K562 (cell line): ENCODE data around the gene GBP5. TPM values are rescaled to one million over a fixed set of nuclear protein-coding genes. Genes with fewer than 3 reads are reported as not detected.

Experiments
- GATAD2B ChIP-seq: fragments of 450-650 bp; IDR thresholded peaks from 2 replicates; pipeline ENCODE4 v1.6.1; 2017; ENCODE audit warnings: mild to moderate bottlenecking, borderline replicate concordance
- KLF6 ChIP-seq: fragments of 250-450 bp; sonication (Bioruptor Pico); IDR thresholded peaks from 2 replicates; pipeline ENCODE4 v1.4.0; 2020; ENCODE audit warnings: mild to moderate bottlenecking, moderate library complexity, borderline replicate concordance
- REST ChIP-seq, 2 experiments: fragments of 450-650 bp; formaldehyde crosslinking in 1 of 2; IDR thresholded peaks; 2 replicates each; pipeline versions ENCODE4 v1.4.0 to v1.6.1; 2014 to 2020; ENCODE audit warnings: mild to moderate bottlenecking in 2 of 2, borderline replicate concordance in 1 of 2, low read depth in 1 of 2
- ZNF740 ChIP-seq, 3 experiments: fragments of 200-800 bp in 1 of 3; sonication (Bioruptor generic) in 1 of 3; sonication (generic) in 1 of 3; formaldehyde crosslinking in 1 of 3; IDR thresholded peaks; 2 replicates each; pipeline versions ENCODE4 v1.6.1 to v1.8.0; 2016 to 2022; ENCODE audit warnings: mild to moderate bottlenecking in 2 of 3, missing compliant biosample characterization in 2 of 3, missing genetic modification characterization in 2 of 3, missing genetic modification reagents in 1 of 3
- polyA plus RNA-seq, 8 experiments: library from polyadenylated mRNA; depleted of rRNA in 4 of 8; stranded (reverse) in 5 of 8; unstranded in 3 of 8; fragments of >200 nt; fragmentation: Nextera tagmentation in 2 of 8; fragmentation: Illumina TruSeq in 1 of 8; extraction: Ambion mirVana in 2 of 8; extraction: Trizol in 1 of 8; gene quantifications; 2 replicates each; pipeline versions ENCODE4 v1.2.1 to v1.2.3, GENCODE V29; 2011 to 2014; ENCODE audit warnings: inconsistent platforms in 1 of 8, missing spikeins in 1 of 8
- total RNA-seq, 7 experiments: library from RNA; depleted of rRNA in 6 of 7; stranded (reverse); fragments of >200 nt in 6 of 7; fragmentation: Illumina TruSeq in 2 of 7; extraction: Trizol in 2 of 7; gene quantifications; 2 replicates each; pipeline versions ENCODE4 v1.2.1 to v1.2.3, GENCODE V29; 2011 to 2021; ENCODE audit warnings: low replicate concordance in 1 of 7

GBP5 gene
- total and polyA plus RNA-seq, 9 of the 15 experiments (the other 6 are each of a cell fraction or from before 2014, with no cell fraction given) = 0.23 to 0.91 (median 0.57) TPM

- TF ChIP-seq REST (IDR thresholded peaks at IDR 0.05; ENCODE audit: borderline replicate concordance) (no peak), REST (CRISPR knock-in tag; IDR thresholded peaks at IDR 0.05; ENCODE audit: low read depth) (no peak), ZNF740 (CRISPR knock-in tag; IDR thresholded peaks at IDR 0.05) (no peak), ZNF740 (tag; IDR thresholded peaks at IDR 0.05) (no peak), KLF6 (CRISPR knock-in tag) (no peak), GATAD2B (no peak)
Observed at GRCh38 chr1:89310976-89311375, 38.3 kb upstream of the GBP5 start (continued).
